ENCODE results near the gene RBMS1. TPM values are rescaled to one million over a fixed set of nuclear protein-coding genes. Genes with fewer than 3 reads are reported as not detected.

RBMS1 gene
- total RNA-seq, 2 experiments from 2014 or later, result 84.7 to 87.9 TPM

- ATAC-seq, result no peak
- ChIA-PET POLR2A (interaction anchor here (0.7 kb wide), 1 partner anchor 112 kb away, joined by 3 read pairs; no protein-coding TSS in a partner anchor), CTCF (interaction anchor here (1.2 kb wide), 2 partner anchors 88 to 141 kb away, joined by 3 to 4 read pairs; no protein-coding TSS in a partner anchor)
- H3K4me1 Mint-ChIP-seq (ENCODE audit: low read depth), result peaks cover 26% of the 10 kb centered on the region
- H3K27me3 Mint-ChIP-seq (ENCODE audit: low read depth), result no peaks in the 10 kb centered on the region
- no peak overlapping the region for H3K4me3 Mint-ChIP-seq
- H3K27ac Mint-ChIP-seq, result no peak overlapping the region
- no peaks in the 10 kb centered on the region for H3K9me3 Mint-ChIP-seq (ENCODE audit: insufficient read depth)
- no peak for DNase-seq
- H3K36me3 Mint-ChIP-seq (ENCODE audit: low read depth), result no peaks in the 10 kb centered on the region
These were observed 23.1 kb upstream of the RBMS1 start for GRCh38 chr2:160516547-160517365.

- no peaks in the 10 kb centered on the region for H3K9me3 Mint-ChIP-seq (ENCODE audit: insufficient read depth)
- H3K27me3 Mint-ChIP-seq (ENCODE audit: low read depth), result no peaks in the 10 kb centered on the region
- H3K27ac Mint-ChIP-seq, result no peak overlapping the region
- DNase-seq (no peak), ATAC-seq (no peak)
- ChIA-PET CTCF (interaction anchor here (1.0 to 1.2 kb wide), 2 partner anchors 16 to 140 kb away, joined by 3 read pairs; no protein-coding TSS in a partner anchor), POLR2A (no interaction called here)
- H3K4me3 Mint-ChIP-seq, result no peak overlapping the region
- H3K4me1 Mint-ChIP-seq (ENCODE audit: low read depth), result peaks cover 26% of the 10 kb centered on the region
- no peaks in the 10 kb centered on the region for H3K36me3 Mint-ChIP-seq (ENCODE audit: low read depth)
These were observed 21.5 kb upstream of the RBMS1 start for GRCh38 chr2:160515120-160515519.

GRCh38 chr2:160513120-160513519, 19.5 kb upstream of the RBMS1 start:
- Mint-ChIP-seq H3K4me3 (no peak overlapping the region), H3K9me3 (ENCODE audit: insufficient read depth) (no peaks in the 10 kb centered on the region), H3K27ac (no peak overlapping the region), H3K27me3 (ENCODE audit: low read depth) (no peaks in the 10 kb centered on the region), H3K4me1 (ENCODE audit: low read depth) (peaks cover 29% of the 10 kb centered on the region), H3K36me3 (ENCODE audit: low read depth) (no peaks in the 10 kb centered on the region)
- POLR2A ChIA-PET, result no interaction called here
- CTCF ChIA-PET, result interaction anchor here (0.7 kb wide), 1 partner anchor 243 kb away, joined by 3 read pairs; no protein-coding TSS in a partner anchor
- DNase-seq, result no peak
- no peak for ATAC-seq

- ATAC-seq, result peak; percentile 15
- no peaks in the 10 kb centered on the region for H3K9me3 Mint-ChIP-seq (ENCODE audit: insufficient read depth)
- POLR2A ChIA-PET, result interaction anchor here (1.4 kb wide), 1 partner anchor 20 kb away, joined by 3 read pairs; no protein-coding TSS in a partner anchor
These were observed 18.9 kb upstream of the RBMS1 start for GRCh38 chr2:160512491-160512890.

DNA sequence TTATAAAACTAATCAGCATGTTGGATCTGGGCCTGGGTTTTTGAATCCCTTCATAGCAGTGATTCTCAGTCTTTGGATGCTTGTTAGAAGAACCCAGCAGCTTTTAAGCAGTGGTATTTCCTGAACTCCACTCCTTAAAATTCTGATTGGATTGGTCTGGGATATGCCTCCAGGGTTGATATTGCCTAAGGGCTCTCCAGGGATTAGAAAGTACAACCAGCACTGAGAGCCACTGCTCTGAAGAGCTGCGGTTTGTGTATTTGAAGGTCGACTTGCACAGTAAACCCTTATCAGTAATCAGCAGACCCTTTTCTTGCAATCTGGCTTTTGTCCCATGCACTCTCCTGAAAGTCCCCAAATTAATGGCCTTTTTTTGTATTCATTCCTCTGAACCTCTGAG, 17.0 kb upstream of the RBMS1 start:
- ATAC-seq (no peak), DNase-seq (no peak)
- Mint-ChIP-seq H3K27me3 (ENCODE audit: low read depth) (no peaks in the 10 kb centered on the region), H3K9me3 (ENCODE audit: insufficient read depth) (no peaks in the 10 kb centered on the region), H3K4me1 (ENCODE audit: low read depth) (peaks cover 34% of the 10 kb centered on the region), H3K36me3 (ENCODE audit: low read depth) (no peaks in the 10 kb centered on the region), H3K4me3 (no peak overlapping the region), H3K27ac (no peak overlapping the region)
- ChIA-PET POLR2A (no interaction called here), CTCF (interaction anchor here (1.2 kb wide), 1 partner anchor 157 kb away, joined by 3 read pairs; no protein-coding TSS in a partner anchor)

More at GRCh38 chr2:160512491-160512890, 18.9 kb upstream of the RBMS1 start:
- Mint-ChIP-seq H3K27me3 (ENCODE audit: low read depth) (no peaks in the 10 kb centered on the region), H3K36me3 (ENCODE audit: low read depth) (no peaks in the 10 kb centered on the region), H3K4me3 (no peak overlapping the region), H3K4me1 (ENCODE audit: low read depth) (peaks cover 31% of the 10 kb centered on the region), H3K27ac (no peak overlapping the region)
- no peak for DNase-seq
- CTCF ChIA-PET, result interaction anchor here (0.7 kb wide), 1 partner anchor 243 kb away, joined by 3 read pairs; no protein-coding TSS in a partner anchor

- Mint-ChIP-seq H3K9me3 (ENCODE audit: insufficient read depth) (no peaks in the 10 kb centered on the region), H3K4me1 (ENCODE audit: low read depth) (peaks cover 27% of the 10 kb centered on the region), H3K4me3 (no peak overlapping the region), H3K27me3 (ENCODE audit: low read depth) (no peaks in the 10 kb centered on the region), H3K27ac (no peak overlapping the region), H3K36me3 (ENCODE audit: low read depth) (no peaks in the 10 kb centered on the region)
- CTCF ChIA-PET, result interaction anchor here (0.5 kb wide), 1 partner anchor 64 kb away, joined by 3 read pairs; no protein-coding TSS in a partner anchor
- DNase-seq (no peak), ATAC-seq (no peak)
- POLR2A ChIA-PET, result no interaction called here
These were observed 15.4 kb upstream of the RBMS1 start for GRCh38 chr2:160509016-160509415.

DNA sequence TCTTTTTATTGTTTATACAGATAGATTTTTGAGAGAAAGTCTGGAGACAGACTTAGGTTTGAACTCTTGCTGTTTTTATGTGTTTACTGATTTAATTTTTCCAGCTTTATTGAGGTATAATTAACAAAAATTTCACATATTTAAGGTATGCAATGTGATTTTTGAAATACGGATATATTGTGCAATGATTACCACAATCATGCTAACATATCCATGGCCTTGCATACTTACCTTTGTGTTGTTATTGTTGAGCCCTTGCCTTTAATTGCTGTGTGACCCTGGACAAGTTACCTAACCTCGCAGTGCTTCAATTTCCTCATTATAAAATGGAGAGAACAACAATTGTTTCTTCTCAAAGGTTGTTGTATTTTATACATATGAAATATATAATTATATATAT, 13.9 kb upstream of the RBMS1 start:
- Mint-ChIP-seq H3K27me3 (ENCODE audit: low read depth) (no peaks in the 10 kb centered on the region), H3K36me3 (ENCODE audit: low read depth) (no peaks in the 10 kb centered on the region), H3K4me1 (ENCODE audit: low read depth) (peaks cover 26% of the 10 kb centered on the region), H3K27ac (no peak overlapping the region), H3K9me3 (ENCODE audit: insufficient read depth) (no peaks in the 10 kb centered on the region), H3K4me3 (no peak overlapping the region)
- ATAC-seq, result no peak
- ChIA-PET CTCF (no interaction called here), POLR2A (no interaction called here)
- DNase-seq, result no peak

- Mint-ChIP-seq H3K4me3 (peak overlapping the region; percentile 38), H3K4me1 (ENCODE audit: low read depth) (peaks cover 22% of the 10 kb centered on the region), H3K9me3 (ENCODE audit: insufficient read depth) (no peaks in the 10 kb centered on the region), H3K27me3 (ENCODE audit: low read depth) (no peaks in the 10 kb centered on the region), H3K27ac (peak overlapping the region; percentile 70), H3K36me3 (ENCODE audit: low read depth) (no peaks in the 10 kb centered on the region)
- CTCF ChIA-PET, result no interaction called here
- DNase-seq (no peak), ATAC-seq (peak; percentile 86)
- POLR2A ChIA-PET, result no interaction called here
These were observed 13.4 kb upstream of the RBMS1 start for GRCh38 chr2:160507046-160507407.

DNA sequence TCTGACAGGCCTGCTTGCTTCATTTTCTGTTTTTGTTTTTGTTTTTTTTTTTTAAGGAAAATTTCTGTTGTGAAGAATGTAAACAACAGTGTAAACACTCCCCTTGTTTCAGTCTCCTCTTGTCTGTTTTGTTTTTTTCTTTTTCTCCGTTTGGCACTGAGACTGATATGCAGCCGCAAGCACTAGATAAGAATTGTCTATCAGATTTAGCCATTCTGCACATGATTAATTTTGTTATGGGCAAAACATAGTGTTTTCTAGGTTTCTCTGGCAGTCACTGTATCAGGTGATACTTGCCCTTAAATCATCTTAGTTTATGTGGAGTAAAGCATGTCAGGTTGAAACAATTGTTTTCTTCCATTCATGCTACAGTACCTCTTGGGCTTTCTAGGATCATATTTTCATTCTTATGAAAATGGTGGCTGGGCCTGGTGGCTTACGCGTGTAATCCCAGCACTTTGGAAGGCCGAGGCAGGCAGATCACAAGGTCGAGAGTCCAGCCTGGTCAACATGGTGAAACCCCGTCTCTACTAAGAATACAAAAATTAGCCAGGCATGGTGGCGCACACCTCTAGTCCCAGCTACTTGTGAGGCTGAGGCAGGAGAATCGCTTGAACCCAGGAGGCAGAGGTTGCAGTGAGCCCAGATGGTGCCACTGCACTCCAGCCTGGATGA, 12.9 kb upstream of the RBMS1 start:
- CTCF ChIA-PET, result no interaction called here
- POLR2A ChIA-PET, result no interaction called here
- Mint-ChIP-seq H3K9me3 (ENCODE audit: insufficient read depth) (no peaks in the 10 kb centered on the region), H3K4me3 (peak overlapping the region; percentile 38), H3K36me3 (ENCODE audit: low read depth) (no peaks in the 10 kb centered on the region), H3K27ac (peak overlapping the region; percentile 70), H3K27me3 (ENCODE audit: low read depth) (no peaks in the 10 kb centered on the region), H3K4me1 (ENCODE audit: low read depth) (peaks cover 22% of the 10 kb centered on the region)
- ATAC-seq (no peak), DNase-seq (no peak)

DNA sequence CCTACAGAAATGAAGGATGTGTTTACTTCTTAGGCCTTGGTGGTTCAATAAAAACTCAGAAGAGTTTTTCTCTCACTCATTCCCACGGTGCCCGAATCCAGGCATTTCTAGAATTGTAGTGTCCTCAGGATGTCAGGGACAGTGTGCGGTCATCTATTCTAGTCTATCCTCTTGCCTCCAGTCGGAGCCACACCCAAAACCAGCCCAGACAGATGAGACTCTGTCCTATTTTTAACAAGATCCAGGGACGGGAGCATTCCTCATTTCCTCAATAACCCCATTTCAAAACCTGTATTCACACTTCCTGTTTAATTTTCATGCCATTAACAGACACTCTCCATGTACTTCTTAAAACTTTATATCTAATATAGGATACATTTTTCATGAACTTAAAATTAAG, 11.6 kb upstream of the RBMS1 start:
- H3K27ac Mint-ChIP-seq, result no peak overlapping the region
- H3K36me3 Mint-ChIP-seq (ENCODE audit: low read depth), result no peaks in the 10 kb centered on the region
- DNase-seq (no peak), ATAC-seq (no peak)
- peaks cover 22% of the 10 kb centered on the region for H3K4me1 Mint-ChIP-seq (ENCODE audit: low read depth)
- POLR2A ChIA-PET, result no interaction called here
- no peaks in the 10 kb centered on the region for H3K27me3 Mint-ChIP-seq (ENCODE audit: low read depth)
- no peak overlapping the region for H3K4me3 Mint-ChIP-seq
- CTCF ChIA-PET, result no interaction called here
- H3K9me3 Mint-ChIP-seq (ENCODE audit: insufficient read depth), result no peaks in the 10 kb centered on the region

GRCh38 chr2:160502478-160502877, 8.9 kb upstream of the RBMS1 start:
- ATAC-seq, result no peak
- H3K36me3 Mint-ChIP-seq (ENCODE audit: low read depth), result no peaks in the 10 kb centered on the region

GRCh38 chr2:160501370-160501769, 7.8 kb upstream of the RBMS1 start:
- no peaks in the 10 kb centered on the region for H3K36me3 Mint-ChIP-seq (ENCODE audit: low read depth)
- peaks cover 2% of the 10 kb centered on the region for H3K27me3 Mint-ChIP-seq (ENCODE audit: low read depth)
- ATAC-seq, result no peak
- CTCF ChIA-PET, result interaction anchor here (0.9 kb wide), 1 partner anchor 250 kb away, joined by 3 read pairs; no protein-coding TSS in a partner anchor
- H3K27ac Mint-ChIP-seq, result no peak overlapping the region
- POLR2A ChIA-PET, result no interaction called here
- H3K4me1 Mint-ChIP-seq (ENCODE audit: low read depth), result peaks cover 8% of the 10 kb centered on the region
- no peak overlapping the region for H3K4me3 Mint-ChIP-seq
- no peaks in the 10 kb centered on the region for H3K9me3 Mint-ChIP-seq (ENCODE audit: insufficient read depth)
- no peak for DNase-seq

More at GRCh38 chr2:160502478-160502877, 8.9 kb upstream of the RBMS1 start:
- CTCF ChIA-PET, result no interaction called here
- no peak for DNase-seq
- Mint-ChIP-seq H3K4me1 (ENCODE audit: low read depth) (peaks cover 19% of the 10 kb centered on the region), H3K27me3 (ENCODE audit: low read depth) (no peaks in the 10 kb centered on the region), H3K4me3 (no peak overlapping the region), H3K9me3 (ENCODE audit: insufficient read depth) (no peaks in the 10 kb centered on the region), H3K27ac (no peak overlapping the region)
- POLR2A ChIA-PET, result no interaction called here

Measured in activated CD8-positive, alpha-beta T cell treated with anti-CD3 and anti-CD28 coated beads, Interleukin-2, amount 10 ng/mL, durations not matched to agents 7 days and 5 days (primary cell).